CD4-positive, alpha-beta T cell (primary cell): ENCODE data around the gene TBC1D3B. TPM values are rescaled to one million over a fixed set of nuclear protein-coding genes. Genes with fewer than 3 reads are reported as not detected.

Experiments
- ATAC-seq: fragments of 200-7000 bp; cut with Tn5 transposase; one replicate; pipeline ENCODE4 v1.10.0; 2022; ENCODE audit warnings: mild to moderate bottlenecking; ENCODE audit not compliant: poor library complexity
- CTCF ChIA-PET: fragments of 350-600 bp; sonication (Branson Sonifier 250); formaldehyde crosslinking; loops from one replicate; lab custom pipeline; 2021; ENCODE audit warnings: antibody characterized with exemption, inconsistent platforms; lab: Charles Lee
- POLR2A ChIA-PET: fragments of 350-600 bp; sonication (Branson Sonifier 250); formaldehyde crosslinking; loops from one replicate; lab custom pipeline; 2021; ENCODE audit warnings: antibody characterized with exemption, inconsistent platforms; lab: Charles Lee
- DNase-seq, 14 experiments: peaks; one replicate each; pipeline ENCODE4 v3.0.0-alpha.2; 2013 to 2020; ENCODE audit warnings: mixed read lengths in 2 of 14
- H3K27ac ChIP-seq, 2 donors: one replicate each; pipeline versions ENCODE4 v1.5.1 to v1.7.0; 2013; ENCODE audit warnings: low read length in 2 of 2, low read depth in 1 of 2, mild to moderate bottlenecking in 1 of 2
- H3K27me3 ChIP-seq, 2 experiments: 1 replicate in 1 of 2; 2 replicates in 1 of 2; pipeline versions ENCODE4 v1.6.1 to v1.7.0; 2013; ENCODE audit warnings: low read length in 2 of 2, control low read depth in 1 of 2, mild to moderate bottlenecking in 1 of 2, moderate library complexity in 1 of 2; ENCODE audit not compliant: insufficient read depth in 2 of 2, control insufficient read depth in 1 of 2
- H3K36me3 ChIP-seq: one replicate; pipeline ENCODE4 v1.6.1; 2013; ENCODE audit warnings: low read length, control low read depth; ENCODE audit not compliant: insufficient read depth
- H3K4me1 ChIP-seq: one replicate; pipeline ENCODE4 v1.6.1; 2013; ENCODE audit warnings: low read length, control low read depth; ENCODE audit not compliant: insufficient read depth
- H3K4me3 ChIP-seq: one replicate; pipeline ENCODE4 v1.5.1; 2013; ENCODE audit warnings: mild to moderate bottlenecking, low read length, moderate library complexity
- H3K9me3 ChIP-seq, 2 experiments: 1 replicate in 1 of 2; 2 replicates in 1 of 2; pipeline versions ENCODE4 v1.6.1 to v1.7.0; 2013; ENCODE audit warnings: low read length in 2 of 2, mild to moderate bottlenecking in 2 of 2, control low read depth in 1 of 2, moderate library complexity in 1 of 2; ENCODE audit not compliant: control insufficient read depth in 1 of 2, insufficient read depth in 1 of 2
- H3K27ac Mint-ChIP-seq: one replicate; pipeline ENCODE4 v1.8.0; 2020; ENCODE audit warnings: mixed read lengths
- H3K27me3 Mint-ChIP-seq: one replicate; pipeline ENCODE4 v1.8.0; 2021; ENCODE audit warnings: mixed read lengths
- H3K36me3 Mint-ChIP-seq: one replicate; pipeline ENCODE4 v1.8.0; 2021; ENCODE audit warnings: low read depth, mixed read lengths
- H3K4me1 Mint-ChIP-seq: one replicate; pipeline ENCODE4 v1.8.0; 2021; ENCODE audit warnings: low read depth, mixed read lengths
- H3K4me3 Mint-ChIP-seq: one replicate; pipeline ENCODE4 v1.8.0; 2020; ENCODE audit warnings: mild to moderate bottlenecking, mixed read lengths
- H3K9me3 Mint-ChIP-seq: one replicate; pipeline ENCODE4 v1.8.0; 2020; ENCODE audit warnings: mixed read lengths
- intact Hi-C, 2 experiments: fragments of 100-400 bp; cut with DNase I in 1 of 2; cut with micrococcal nuclease in 1 of 2; formaldehyde crosslinking; loops; one replicate each; pipeline versions ENCODE4 v1.15.1 to v1.9.0; 2023 to 2025; cut with DNase I, micrococcal nuclease
- total RNA-seq, 174 experiments: library from RNA in 2 of 174; stranded (reverse) in 2 of 174; gene quantifications; one replicate each; pipeline ENCODE4 v1.2.3 and lab custom pipeline; 2021 to 2026
- TF ChIP-seq, protein P1 (sequence below): fragments of 200-600 bp; IDR thresholded peaks from one replicate; pipeline ENCODE4 v1.8.0; 2022; ENCODE audit warnings: antibody characterized with exemption, mild to moderate bottlenecking

TBC1D3B gene
- total RNA-seq, 2 experiments from 2014 or later, result 1.5 to 1.6 TPM

DNA sequence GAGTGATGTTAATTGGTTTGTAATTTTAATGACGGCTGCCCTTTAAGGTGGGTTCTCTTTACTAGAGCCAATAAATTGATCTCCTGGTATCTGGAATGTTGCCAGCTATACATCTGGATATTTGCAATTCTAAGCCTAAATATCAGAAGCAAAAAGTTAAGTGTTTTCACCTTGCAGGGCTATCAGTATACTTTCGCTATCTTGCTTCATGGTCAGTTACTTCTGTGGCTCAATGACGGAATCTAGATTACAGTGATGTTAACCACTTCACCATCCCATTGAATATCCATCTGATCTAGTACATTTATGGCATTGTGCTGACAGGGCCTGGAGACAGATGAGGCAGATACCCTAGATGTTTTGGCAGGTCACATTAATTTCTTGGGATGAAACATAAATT, 44.5 kb downstream of the TBC1D3B start:
- no peaks in the 10 kb centered on the region for H3K4me1 Mint-ChIP-seq
- Histone ChIP-seq H3K36me3 (no peaks in the 10 kb centered on the region), H3K9me3 (no peaks in the 10 kb centered on the region), H3K27ac (no peak overlapping the region), H3K4me3 (no peak overlapping the region), H3K4me1 (no peaks in the 10 kb centered on the region), H3K27me3 (peaks cover 0 to 5% of the 10 kb centered on the region in 2 experiments)
- peaks cover 10% of the 10 kb centered on the region for H3K27me3 Mint-ChIP-seq
- no peak overlapping the region for H3K4me3 Mint-ChIP-seq
- intact Hi-C loops, result no loop called here
- no peak for DNase-seq
- TF ChIP-seq, protein P1, sequence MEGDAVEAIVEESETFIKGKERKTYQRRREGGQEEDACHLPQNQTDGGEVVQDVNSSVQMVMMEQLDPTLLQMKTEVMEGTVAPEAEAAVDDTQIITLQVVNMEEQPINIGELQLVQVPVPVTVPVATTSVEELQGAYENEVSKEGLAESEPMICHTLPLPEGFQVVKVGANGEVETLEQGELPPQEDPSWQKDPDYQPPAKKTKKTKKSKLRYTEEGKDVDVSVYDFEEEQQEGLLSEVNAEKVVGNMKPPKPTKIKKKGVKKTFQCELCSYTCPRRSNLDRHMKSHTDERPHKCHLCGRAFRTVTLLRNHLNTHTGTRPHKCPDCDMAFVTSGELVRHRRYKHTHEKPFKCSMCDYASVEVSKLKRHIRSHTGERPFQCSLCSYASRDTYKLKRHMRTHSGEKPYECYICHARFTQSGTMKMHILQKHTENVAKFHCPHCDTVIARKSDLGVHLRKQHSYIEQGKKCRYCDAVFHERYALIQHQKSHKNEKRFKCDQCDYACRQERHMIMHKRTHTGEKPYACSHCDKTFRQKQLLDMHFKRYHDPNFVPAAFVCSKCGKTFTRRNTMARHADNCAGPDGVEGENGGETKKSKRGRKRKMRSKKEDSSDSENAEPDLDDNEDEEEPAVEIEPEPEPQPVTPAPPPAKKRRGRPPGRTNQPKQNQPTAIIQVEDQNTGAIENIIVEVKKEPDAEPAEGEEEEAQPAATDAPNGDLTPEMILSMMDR, result no peak
- H3K36me3 Mint-ChIP-seq, result no peaks in the 10 kb centered on the region
- no peaks in the 10 kb centered on the region for H3K9me3 Mint-ChIP-seq
- ChIA-PET POLR2A (no interaction called here), CTCF (no interaction called here)
- H3K27ac Mint-ChIP-seq, result no peak overlapping the region
- no peak for ATAC-seq

DNA sequence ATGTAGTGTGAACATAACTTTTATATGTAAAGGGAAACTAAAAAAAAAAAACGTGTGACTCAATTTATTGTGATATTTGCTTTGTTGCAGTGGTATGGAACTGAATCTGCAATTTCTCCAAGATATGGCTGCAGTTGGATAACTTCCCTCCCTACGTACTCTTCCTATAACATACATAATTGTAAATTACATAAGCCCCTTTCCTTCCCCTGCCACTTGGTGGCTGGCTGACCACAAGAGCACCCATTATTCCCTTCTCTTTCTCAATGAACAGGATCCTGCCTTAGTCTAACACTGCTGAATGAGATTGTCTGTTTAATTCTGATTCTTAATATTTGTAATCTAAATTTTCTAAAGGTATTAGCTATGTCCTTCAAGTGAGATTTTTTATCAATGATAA, 45.0 kb downstream of the TBC1D3B start:
- ATAC-seq (no peak), DNase-seq (no peak)
- H3K36me3 ChIP-seq, result no peaks in the 10 kb centered on the region
- H3K9me3 Mint-ChIP-seq, result no peaks in the 10 kb centered on the region
- H3K4me1 ChIP-seq, result peaks cover 5% of the 10 kb centered on the region
- no peak overlapping the region for H3K4me3 ChIP-seq
- H3K27me3 ChIP-seq, result peaks cover 0 to 5% of the 10 kb centered on the region in 2 experiments
- no peak overlapping the region for H3K27ac ChIP-seq
- H3K27ac Mint-ChIP-seq, result no peak overlapping the region
- TF ChIP-seq, protein P1, result no peak
- H3K4me1 Mint-ChIP-seq, result no peaks in the 10 kb centered on the region
- ChIA-PET CTCF (no interaction called here), POLR2A (no interaction called here)
- intact Hi-C loops, result no loop called here
- no peaks in the 10 kb centered on the region for H3K36me3 Mint-ChIP-seq
- peaks cover 10% of the 10 kb centered on the region for H3K27me3 Mint-ChIP-seq
- H3K9me3 ChIP-seq, result peaks cover 0 to 2% of the 10 kb centered on the region in 2 experiments
- no peak overlapping the region for H3K4me3 Mint-ChIP-seq

DNA sequence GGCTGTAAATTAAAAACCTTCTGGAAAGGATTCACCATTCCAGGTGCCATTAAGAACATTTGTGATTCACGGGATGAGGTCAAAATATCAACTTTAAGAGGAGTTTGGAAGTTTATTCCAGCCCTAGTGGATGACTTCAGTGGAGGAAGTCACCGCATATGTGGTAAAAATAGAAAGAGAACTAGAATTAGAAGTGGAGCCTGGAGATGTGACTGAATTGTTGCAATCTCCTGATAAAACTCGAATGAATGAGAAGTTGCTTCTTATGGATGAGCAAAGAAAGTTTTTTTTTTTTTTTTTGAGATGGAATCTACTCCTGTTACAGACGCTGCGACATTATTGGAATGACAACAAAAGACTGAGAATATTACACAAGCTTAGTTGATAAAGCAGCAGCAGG, 46.1 kb downstream of the TBC1D3B start:
- no peaks in the 10 kb centered on the region for H3K36me3 Mint-ChIP-seq
- CTCF ChIA-PET, result no interaction called here
- no peak overlapping the region for H3K27ac Mint-ChIP-seq
- H3K4me3 Mint-ChIP-seq, result no peak overlapping the region
- POLR2A ChIA-PET, result no interaction called here
- H3K27me3 Mint-ChIP-seq, result peaks cover 6% of the 10 kb centered on the region
- Histone ChIP-seq H3K4me3 (no peak overlapping the region), H3K27ac (no peak overlapping the region), H3K36me3 (no peaks in the 10 kb centered on the region), H3K27me3 (peaks cover 0 to 5% of the 10 kb centered on the region in 2 experiments), H3K4me1 (peaks cover 5% of the 10 kb centered on the region), H3K9me3 (peaks cover 8 to 12% of the 10 kb centered on the region in 2 experiments)
- intact Hi-C loops, result no loop called here
- peaks cover 2% of the 10 kb centered on the region for H3K9me3 Mint-ChIP-seq
- H3K4me1 Mint-ChIP-seq, result no peaks in the 10 kb centered on the region
- no peak for ATAC-seq
- TF ChIP-seq, protein P1, result no peak
- no peak for DNase-seq
